ENCODE data around the gene IQSEC2.
A peak's percentile ranks its signal among the peaks of the same experiment; 100 is the strongest.

Gene IQSEC2

GRCh38 chrX:53269536-53270107 is 11.8 kb downstream of the IQSEC2 start:
- H3K27me3 Mint-ChIP-seq: no peaks in the 10 kb centered on the region
- no peak overlapping the region for H3K4me3 Mint-ChIP-seq
- intact Hi-C loops (cut with micrococcal nuclease): no loop called here
- peaks cover 31% of the 10 kb centered on the region for H3K4me1 Mint-ChIP-seq (ENCODE audit: low read depth)
- peaks cover 13% of the 10 kb centered on the region for H3K36me3 Mint-ChIP-seq (ENCODE audit: low read depth)
- no peaks in the 10 kb centered on the region for H3K9me3 Mint-ChIP-seq
- no peak overlapping the region for H3K27ac Mint-ChIP-seq

GRCh38 chrX:53268173-53268572 is 13.2 kb downstream of the IQSEC2 start:
- peaks cover 13% of the 10 kb centered on the region for H3K36me3 Mint-ChIP-seq (ENCODE audit: low read depth)
- no peak overlapping the region for H3K4me3 Mint-ChIP-seq
- no peaks in the 10 kb centered on the region for H3K27me3 Mint-ChIP-seq
- peaks cover 43% of the 10 kb centered on the region for H3K4me1 Mint-ChIP-seq (ENCODE audit: low read depth)
- intact Hi-C loops (cut with micrococcal nuclease): no loop called here
- no peaks in the 10 kb centered on the region for H3K9me3 Mint-ChIP-seq
- H3K27ac Mint-ChIP-seq: no peak overlapping the region

GRCh38 chrX:53266914-53267313 is 14.5 kb downstream of the IQSEC2 start:
- intact Hi-C loops (cut with micrococcal nuclease): no loop called here
- Mint-ChIP-seq H3K4me1 (ENCODE audit: low read depth) (peaks cover 52% of the 10 kb centered on the region), H3K9me3 (no peaks in the 10 kb centered on the region), H3K36me3 (ENCODE audit: low read depth) (peaks cover 7% of the 10 kb centered on the region), H3K27ac (peak overlapping the region; percentile 55), H3K27me3 (peaks cover 4% of the 10 kb centered on the region), H3K4me3 (no peak overlapping the region)

- Mint-ChIP-seq H3K36me3 (ENCODE audit: low read depth) (peaks cover 7% of the 10 kb centered on the region), H3K27me3 (peaks cover 4% of the 10 kb centered on the region), H3K4me3 (no peak overlapping the region), H3K27ac (peak overlapping the region; percentile 55), H3K4me1 (ENCODE audit: low read depth) (peaks cover 60% of the 10 kb centered on the region), H3K9me3 (no peaks in the 10 kb centered on the region)
- intact Hi-C loops (cut with micrococcal nuclease): no loop called here
Observed at GRCh38 chrX:53265771-53266574, 15.4 kb downstream of the IQSEC2 start.

GRCh38 chrX:53263597-53264094 is 17.7 kb downstream of the IQSEC2 start:
- Mint-ChIP-seq H3K36me3 (ENCODE audit: low read depth) (peaks cover 7% of the 10 kb centered on the region), H3K27ac (no peak overlapping the region), H3K9me3 (no peaks in the 10 kb centered on the region), H3K4me1 (ENCODE audit: low read depth) (peaks cover 70% of the 10 kb centered on the region), H3K27me3 (peaks cover 6% of the 10 kb centered on the region), H3K4me3 (no peak overlapping the region)
- intact Hi-C loops (cut with micrococcal nuclease): no loop called here

GRCh38 chrX:53262918-53263394 is 18.4 kb downstream of the IQSEC2 start:
- H3K27me3 Mint-ChIP-seq: peaks cover 7% of the 10 kb centered on the region
- H3K4me3 Mint-ChIP-seq: no peak overlapping the region
- no peaks in the 10 kb centered on the region for H3K9me3 Mint-ChIP-seq
- H3K36me3 Mint-ChIP-seq (ENCODE audit: low read depth): peaks cover 7% of the 10 kb centered on the region
- no peak overlapping the region for H3K27ac Mint-ChIP-seq
- intact Hi-C loops (cut with micrococcal nuclease): no loop called here
- peaks cover 70% of the 10 kb centered on the region for H3K4me1 Mint-ChIP-seq (ENCODE audit: low read depth)

GRCh38 chrX:53262189-53262917 is 19.0 kb downstream of the IQSEC2 start:
- H3K36me3 Mint-ChIP-seq (ENCODE audit: low read depth): peaks cover 9% of the 10 kb centered on the region
- intact Hi-C loops (cut with micrococcal nuclease): no loop called here
- H3K27me3 Mint-ChIP-seq: peaks cover 8% of the 10 kb centered on the region
- H3K27ac Mint-ChIP-seq: peak overlapping the region; percentile 22
- no peak overlapping the region for H3K4me3 Mint-ChIP-seq
- peaks cover 70% of the 10 kb centered on the region for H3K4me1 Mint-ChIP-seq (ENCODE audit: low read depth)
- H3K9me3 Mint-ChIP-seq: no peaks in the 10 kb centered on the region

GRCh38 chrX:53261355-53261972 is 19.9 kb downstream of the IQSEC2 start:
- intact Hi-C loops (cut with micrococcal nuclease): no loop called here
- H3K36me3 Mint-ChIP-seq (ENCODE audit: low read depth): peaks cover 18% of the 10 kb centered on the region
- peaks cover 61% of the 10 kb centered on the region for H3K4me1 Mint-ChIP-seq (ENCODE audit: low read depth)
- H3K27ac Mint-ChIP-seq: peak overlapping the region; percentile 22
- no peaks in the 10 kb centered on the region for H3K9me3 Mint-ChIP-seq
- peaks cover 8% of the 10 kb centered on the region for H3K27me3 Mint-ChIP-seq
- no peak overlapping the region for H3K4me3 Mint-ChIP-seq

GRCh38 chrX:53260836-53261235 is 20.5 kb downstream of the IQSEC2 start:
- Mint-ChIP-seq H3K27me3 (peaks cover 8% of the 10 kb centered on the region), H3K4me3 (no peak overlapping the region), H3K36me3 (ENCODE audit: low read depth) (peaks cover 18% of the 10 kb centered on the region), H3K27ac (no peak overlapping the region), H3K9me3 (no peaks in the 10 kb centered on the region), H3K4me1 (ENCODE audit: low read depth) (peaks cover 54% of the 10 kb centered on the region)
- intact Hi-C loops (cut with micrococcal nuclease): no loop called here

GRCh38 chrX:53257670-53258423 is 23.5 kb downstream of the IQSEC2 start:
- Mint-ChIP-seq H3K27me3 (peaks cover 8% of the 10 kb centered on the region), H3K27ac (no peak overlapping the region), H3K4me1 (ENCODE audit: low read depth) (peaks cover 25% of the 10 kb centered on the region), H3K36me3 (ENCODE audit: low read depth) (peaks cover 40% of the 10 kb centered on the region), H3K4me3 (no peak overlapping the region), H3K9me3 (no peaks in the 10 kb centered on the region)
- intact Hi-C loops (cut with micrococcal nuclease): no loop called here

- Mint-ChIP-seq H3K4me1 (ENCODE audit: low read depth) (peaks cover 20% of the 10 kb centered on the region), H3K27ac (no peak overlapping the region), H3K9me3 (no peaks in the 10 kb centered on the region), H3K4me3 (no peak overlapping the region), H3K36me3 (ENCODE audit: low read depth) (peaks cover 46% of the 10 kb centered on the region), H3K27me3 (peaks cover 7% of the 10 kb centered on the region)
- intact Hi-C loops (cut with micrococcal nuclease): no loop called here
Observed at GRCh38 chrX:53257166-53257565, 24.2 kb downstream of the IQSEC2 start.

GRCh38 chrX:53256446-53257041 is 24.8 kb downstream of the IQSEC2 start:
- no peak overlapping the region for H3K4me3 Mint-ChIP-seq

GRCh38 chrX:53255738-53256191 is 25.6 kb downstream of the IQSEC2 start:
- Mint-ChIP-seq H3K27me3 (peaks cover 4% of the 10 kb centered on the region), H3K36me3 (ENCODE audit: low read depth) (peaks cover 56% of the 10 kb centered on the region), H3K4me1 (ENCODE audit: low read depth) (peaks cover 10% of the 10 kb centered on the region), H3K27ac (no peak overlapping the region), H3K9me3 (no peaks in the 10 kb centered on the region), H3K4me3 (no peak overlapping the region)
- intact Hi-C loops (cut with micrococcal nuclease): no loop called here

More at GRCh38 chrX:53256446-53257041, 24.8 kb downstream of the IQSEC2 start:
- Mint-ChIP-seq H3K36me3 (ENCODE audit: low read depth) (peaks cover 49% of the 10 kb centered on the region), H3K9me3 (no peaks in the 10 kb centered on the region), H3K4me1 (ENCODE audit: low read depth) (peaks cover 14% of the 10 kb centered on the region), H3K27ac (no peak overlapping the region), H3K27me3 (peaks cover 4% of the 10 kb centered on the region)
- intact Hi-C loops (cut with micrococcal nuclease): no loop called here

Data from dendritic cell treated with granulocyte-macrophage colony-stimulating factor and Interleukin-4, amounts not matched to agents 40 ng/mL and 50 ng/mL, for 4 days (primary cell).